ENCODE data around the gene WIPI1. TPM values are rescaled to one million over a fixed set of nuclear protein-coding genes. Genes with fewer than 3 reads are reported as not detected.

Gene WIPI1
- total and polyA plus RNA-seq, 2 of the 13 experiments (the other 11 are each of a cell fraction or from before 2014, with no cell fraction given): 29.4 to 141 TPM

DNA sequence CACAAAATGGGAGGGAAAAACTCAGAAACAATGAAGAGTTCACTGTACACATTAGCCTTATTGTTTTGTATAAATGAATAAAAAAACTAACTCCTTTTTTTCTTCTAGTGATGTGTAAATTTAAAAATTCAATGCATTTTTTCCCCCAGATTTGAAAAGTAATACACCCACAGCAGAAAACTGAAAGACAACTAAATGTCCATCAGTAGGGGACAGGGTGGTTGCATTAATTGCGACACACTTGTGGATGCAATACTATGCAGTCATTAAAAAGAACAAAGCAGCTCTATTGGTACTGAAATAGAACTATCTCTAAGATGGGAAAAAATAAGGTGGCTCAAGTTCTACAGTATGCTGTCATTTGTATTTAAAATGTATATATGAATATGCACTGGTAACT, 13.7 kb upstream of the WIPI1 start (continued):
- no peak for TF ChIP-seq EP300 (IDR thresholded peaks at IDR 0.05; ENCODE audit: low read depth in 2 of 2, low read length in 2 of 2)
- no peak for TF ChIP-seq EP300 (CRISPR knock-in tag; IDR thresholded peaks at IDR 0.05; ENCODE audit: borderline replicate concordance)
- TF ChIP-seq ZNF180 (CRISPR knock-in tag; IDR thresholded peaks at IDR 0.05; ENCODE audit: borderline replicate concordance, low read depth): no peak
- no peak for TF ChIP-seq ZNF367 (CRISPR knock-in tag; IDR thresholded peaks at IDR 0.05; ENCODE audit: borderline replicate concordance)

DNA sequence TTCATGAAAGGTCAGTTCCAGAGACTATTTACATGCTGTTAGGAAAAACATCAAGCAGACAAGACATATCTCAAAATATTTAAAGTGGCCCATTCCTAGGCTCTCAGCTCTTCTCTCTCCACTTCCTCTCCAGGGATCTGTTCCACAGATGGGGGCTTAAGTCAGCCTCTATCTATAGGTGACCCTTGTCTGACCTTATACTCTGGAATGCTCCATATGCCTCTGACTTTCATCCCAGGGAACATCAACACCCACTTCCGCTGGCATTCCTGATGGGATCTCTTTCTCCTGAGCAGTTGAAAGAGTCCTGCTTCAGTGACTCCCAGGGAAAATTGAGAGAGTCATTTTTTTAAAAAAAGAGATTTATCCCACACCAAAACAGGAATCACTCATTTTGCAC, 11.5 kb upstream of the WIPI1 start:
- ChIA-PET POLR2A (interaction anchor here (1.2 kb wide), 1 partner anchor 14 kb away, joined by 3 read pairs; no protein-coding TSS in a partner anchor), CTCF (ENCODE audit: low intra/inter-chr PET ratio, low total read pairs) (no interaction called here)
- WGBS (ENCODE audit: low lambda C conversion rate): 86% methylated on average over 1 of the region's 1 CpG
- Histone ChIP-seq H4K20me1 (ENCODE audit: insufficient read depth, low read length) (no peaks in the 10 kb centered on the region), H3K36me3 (replicated peaks in 1 of 2; ENCODE audit: control insufficient read depth in 1 of 2, insufficient read depth in 2 of 2, low read length in 2 of 2) (no peaks in the 10 kb centered on the region), H3K4me1 (ENCODE audit: insufficient read depth, low read length) (peaks cover 40% of the 10 kb centered on the region), H2AFZ (ENCODE audit: low read length) (no peak overlapping the region), H3K9me3 (ENCODE audit: low read length) (peaks cover 8% of the 10 kb centered on the region; the same call in 1 of the 2 replicates), H3K27me3 (ENCODE audit: control insufficient read depth in 1 of 2, insufficient read depth in 2 of 2, low read length in 2 of 2) (no peaks in the 10 kb centered on the region), H3K4me3 (replicated peaks in 1 of 3; ENCODE audit: insufficient read depth in 1 of 3, low read depth in 2 of 3, low read length in 3 of 3) (no peak overlapping the region), H3K27ac (ENCODE audit: extremely low read length, insufficient read depth, low read length) (no peak overlapping the region), H3K9ac (ENCODE audit: insufficient read depth, low read depth, low read length) (no peak overlapping the region), H3K4me2 (ENCODE audit: low read depth, low read length) (no peak overlapping the region), H3K79me2 (ENCODE audit: insufficient read depth, low read length) (no peaks in the 10 kb centered on the region)
- in situ Hi-C loops (cut with HindIII; ENCODE audit: extremely low pct_ligation_motif_present, low pct_unique_long_range_greater_than_20kb): no loop called here
- TF ChIP-seq ZNF251 (CRISPR knock-in tag; IDR thresholded peaks at IDR 0.05) (no peak), NR2F6 (IDR thresholded peaks at IDR 0.05) (no peak), NR2F6 (CRISPR knock-in tag; IDR thresholded peaks at IDR 0.05) (peak; percentile 36; the same call in 1 of the 2 replicates), MED1 (CRISPR knock-in tag; IDR thresholded peaks at IDR 0.05) (no peak), RARA (CRISPR knock-in tag; IDR thresholded peaks at IDR 0.05) (0 out of 2 replicates have a peak, but pooled peaks have one; percentile 52), HES4 (CRISPR knock-in tag; IDR thresholded peaks at IDR 0.05; ENCODE audit: borderline replicate concordance) (no peak), BCL6 (CRISPR knock-in tag; IDR thresholded peaks at IDR 0.05) (peak; percentile 8; the same call in 1 of the 2 replicates), HOXA3 (CRISPR knock-in tag; IDR thresholded peaks at IDR 0.05) (no peak)
- intact Hi-C loops (cut with micrococcal nuclease; ENCODE audit: unreplicated experiment): no loop called here
- ATAC-seq (no peak), FAIRE-seq (no peak), DNase-seq (ENCODE audit: low spot score) (peak; percentile 76)
- BruUV-seq (replicated peaks): no TSS peak

Data from HepG2 (cell line).